HCT116 (cell line): ENCODE measurements around the gene R3HDM4. TPM values are rescaled to one million over a fixed set of nuclear protein-coding genes. Genes with fewer than 3 reads are reported as not detected.

Experiments used
- ATAC-seq: fragments of 200-7000 bp; cut with Tn5 transposase; 2 replicates; pipeline ENCODE4 v1.9.1; 2020; ENCODE audit warnings: mild to moderate bottlenecking, moderate library complexity
- BruUV-seq: library from RNA; stranded (reverse); fragments of 400-500 nt; replicated peaks from 2 replicates; lab custom pipeline; 2021; lab: Mats Ljungman, UMichigan
- CTCF ChIA-PET: fragments of 300-600 bp; sonication (Branson Sonifier 250); formaldehyde crosslinking; loops from one replicate; lab custom pipeline; 2021; ENCODE audit warnings: antibody characterized with exemption; lab: Charles Lee
- POLR2A ChIA-PET: fragments of 300-600, 350-600 bp; sonication (Branson Sonifier 250); formaldehyde crosslinking; loops from one replicate; lab custom pipeline; 2021; ENCODE audit warnings: antibody characterized with exemption; lab: Charles Lee
- RAD21 ChIA-PET, 2 experiments: fragments of 300-600 bp; sonication (Branson Sonifier 250); formaldehyde crosslinking; loops; one replicate each; lab custom pipeline; 2023; ENCODE audit warnings: low total read pairs in 2 of 2; ENCODE audit not compliant: uncharacterized antibody in 2 of 2, unreplicated experiment in 2 of 2, low non-redundant PET in 1 of 2; lab: Charles Lee
- DNase-seq: peaks from one replicate; pipeline ENCODE4 v3.0.0-alpha.2; 2010; ENCODE audit warnings: low read depth, low spot score
- H2AFZ ChIP-seq: fragments of 200-600 bp; shearing (Covaris generic), sonication (generic); 2 replicates; pipeline ENCODE4 v1.6.1; 2017; ENCODE audit warnings: low read depth, mixed run types, mixed read lengths, antibody characterized with exemption, low read length; ENCODE audit not compliant: poor library complexity, severe bottlenecking
- H3K27ac ChIP-seq: 2 replicates; pipeline ENCODE4 v1.5.1; 2012; ENCODE audit warnings: low read depth, low read length
- H3K27me3 ChIP-seq: fragments of 200-600 bp; sonication (generic); 2 replicates; pipeline ENCODE4 v1.6.1; 2016; ENCODE audit warnings: mixed run types, low read length, mixed read lengths; ENCODE audit not compliant: insufficient read depth
- H3K36me3 ChIP-seq, 2 experiments: fragments of 200-500 bp in 1 of 2; fragments of 200-600 bp in 1 of 2; sonication (Bioruptor generic) in 1 of 2; sonication (generic) in 1 of 2; 2 replicates each; pipeline versions ENCODE4 v1.5.1 to v1.6.1; 2014 to 2016; ENCODE audit warnings: low read length in 2 of 2, inconsistent platforms in 1 of 2, mixed read lengths in 1 of 2, mixed run types in 1 of 2; ENCODE audit not compliant: insufficient read depth in 2 of 2, control insufficient read depth in 1 of 2
- H3K4me1 ChIP-seq, 2 experiments: fragments of 200-600 bp in 1 of 2; sonication (generic) in 1 of 2; 2 replicates each; pipeline versions ENCODE4 v1.5.1 to v1.6.1; 2012 to 2017; ENCODE audit warnings: low read length in 2 of 2, inconsistent platforms in 1 of 2, mild to moderate bottlenecking in 1 of 2, mixed read lengths in 1 of 2, mixed run types in 1 of 2, moderate library complexity in 1 of 2; ENCODE audit not compliant: insufficient read depth in 2 of 2, control insufficient read depth in 1 of 2
- H3K4me2 ChIP-seq: fragments of 200-600 bp; sonication (generic); 2 replicates; pipeline ENCODE4 v1.6.1; 2017; ENCODE audit warnings: mixed run types, low read length, mixed read lengths
- H3K4me3 ChIP-seq, 2 experiments: fragments of 200-600 bp in 1 of 2; sonication (generic) in 1 of 2; replicated peaks in 1 of 2; 2 replicates each; pipeline ENCODE4 v1.5.1; 2011 to 2016; ENCODE audit warnings: low read length in 2 of 2, control low read depth in 1 of 2, low read depth in 1 of 2, mild to moderate bottlenecking in 1 of 2, mixed read lengths in 1 of 2, mixed run types in 1 of 2
- H3K79me2 ChIP-seq: fragments of 200-600 bp; sonication (generic); 2 replicates; pipeline ENCODE4 v1.6.1; 2017; ENCODE audit warnings: mild to moderate bottlenecking, mixed run types, low read length, moderate library complexity, mixed read lengths; ENCODE audit not compliant: insufficient read depth
- H3K9ac ChIP-seq: fragments of 200-600 bp; sonication (generic); 2 replicates; pipeline ENCODE4 v1.6.1; 2016; ENCODE audit warnings: low read length, mixed read lengths
- H3K9me2 ChIP-seq: fragments of 200-600 bp; sonication (generic), shearing (Covaris generic); 2 replicates; pipeline ENCODE4 v1.6.1; 2017; ENCODE audit warnings: mixed run types, mild to moderate bottlenecking, moderate library complexity; ENCODE audit not compliant: insufficient read depth
- H3K9me3 ChIP-seq, 2 experiments: fragments of 200-500 bp in 1 of 2; fragments of 200-600 bp in 1 of 2; sonication (Bioruptor generic) in 1 of 2; sonication (generic) in 1 of 2; 2 replicates each; pipeline ENCODE4 v1.6.1; 2014 to 2017; ENCODE audit warnings: low read length in 2 of 2, mixed read lengths in 2 of 2, inconsistent platforms in 1 of 2, low read depth in 1 of 2, mild to moderate bottlenecking in 1 of 2, mixed run types in 1 of 2, moderate library complexity in 1 of 2; ENCODE audit not compliant: control insufficient read depth in 1 of 2, insufficient read depth in 1 of 2
- H4K20me1 ChIP-seq: fragments of 200-600 bp; sonication (generic), shearing (Covaris generic); 2 replicates; pipeline ENCODE4 v1.6.1; 2017; ENCODE audit warnings: mixed run types, mild to moderate bottlenecking, moderate library complexity; ENCODE audit not compliant: insufficient read depth
- CBX3 ChIP-seq: IDR thresholded peaks from 2 replicates; pipeline ENCODE4 v1.6.1; 2012; ENCODE audit warnings: low read depth
- CEBPB ChIP-seq: IDR thresholded peaks from 2 replicates; pipeline ENCODE4 v1.6.1; 2012; ENCODE audit warnings: low read depth
- ELF1 ChIP-seq: IDR thresholded peaks from 2 replicates; pipeline ENCODE4 v1.6.1; 2012; ENCODE audit warnings: low read depth, borderline replicate concordance
- EZH2phosphoT487 ChIP-seq: fragments of 200-600 bp; IDR thresholded peaks from 2 replicates; pipeline ENCODE4 v1.6.1; 2018; ENCODE audit warnings: antibody characterized with exemption, borderline replicate concordance
- FOSL1 ChIP-seq: IDR thresholded peaks from 2 replicates; pipeline ENCODE4 v1.6.1; 2012; ENCODE audit warnings: low read depth
- JUND ChIP-seq: IDR thresholded peaks from 2 replicates; pipeline ENCODE4 v1.6.1; 2012
- POLR2A ChIP-seq: IDR thresholded peaks from 2 replicates; pipeline ENCODE4 v1.7.0; 2011; ENCODE audit warnings: borderline replicate concordance; ENCODE audit not compliant: insufficient read depth, insufficient read length; ENCODE audit errors: extremely low read depth
- POLR2AphosphoS5 ChIP-seq: IDR thresholded peaks from 2 replicates; pipeline ENCODE4 v1.6.1; 2011; ENCODE audit warnings: mild to moderate bottlenecking, low read depth, low read length, moderate library complexity
- SIN3A ChIP-seq: IDR thresholded peaks from 2 replicates; pipeline ENCODE4 v1.6.1; 2012; ENCODE audit warnings: low read depth
- SP1 ChIP-seq: IDR thresholded peaks from 2 replicates; pipeline ENCODE4 v1.6.1; 2012; ENCODE audit warnings: low read depth
- SRF ChIP-seq: IDR thresholded peaks from 2 replicates; pipeline ENCODE4 v1.6.1; 2012; ENCODE audit warnings: low read depth
- TCF7L2 ChIP-seq: IDR thresholded peaks from 2 replicates; pipeline ENCODE4 v1.7.0; 2011; ENCODE audit warnings: borderline replicate concordance, inconsistent platforms; ENCODE audit not compliant: insufficient read depth, insufficient read length; ENCODE audit errors: extremely low read depth
- ZFX ChIP-seq: fragments of 450-650 bp; IDR thresholded peaks from 2 replicates; pipeline ENCODE4 v1.6.1; 2017
- ZNF274 ChIP-seq: fragments of 200-500 bp; sonication (Bioruptor generic); IDR thresholded peaks from 2 replicates; pipeline ENCODE4 v1.6.1; 2014; ENCODE audit warnings: mild to moderate bottlenecking, low read depth, low read length, inconsistent platforms
- intact Hi-C: fragments of 100-400 bp; cut with micrococcal nuclease; formaldehyde crosslinking; loops from 2 replicates; pipeline ENCODE4 v1.10.0; 2022
- total RNA-seq: library from RNA; stranded (reverse); gene quantifications from one replicate; pipeline ENCODE4 v1.2.1, GENCODE V29; 2021; ENCODE audit not compliant: unreplicated experiment
- TF ChIP-seq, protein P1 (sequence below): IDR thresholded peaks from 2 replicates; pipeline ENCODE4 v1.6.1; 2011; ENCODE audit warnings: mild to moderate bottlenecking, low read length, moderate library complexity; ENCODE audit not compliant: insufficient replicate concordance; ENCODE audit errors: extremely low read depth
- TF ChIP-seq, protein P2 (sequence below): IDR thresholded peaks from 2 replicates; pipeline ENCODE4 v1.6.1; 2012; ENCODE audit warnings: low read depth
- TF ChIP-seq, protein P3 (sequence below): IDR thresholded peaks from 2 replicates; pipeline ENCODE4 v1.6.1; 2012
- TF ChIP-seq, protein P4 (sequence below): IDR thresholded peaks from 2 replicates; pipeline ENCODE4 v1.6.1; 2012
- TF ChIP-seq, protein P5 (sequence below), 3 experiments: fragments of 200-600 bp in 1 of 3; sonication (generic) in 1 of 3; IDR thresholded peaks in 2 of 3; conservative IDR thresholded peaks in 1 of 3; 2 replicates each; pipeline ENCODE4 v1.5.1; 2012 to 2017; ENCODE audit warnings: low read depth in 2 of 3, low read length in 2 of 3, antibody characterized with exemption in 1 of 3, borderline replicate concordance in 1 of 3, control low read depth in 1 of 3, mild to moderate bottlenecking in 1 of 3, mixed read lengths in 1 of 3, mixed run types in 1 of 3, moderate library complexity in 1 of 3; ENCODE audit not compliant: insufficient read depth in 1 of 3

R3HDM4 gene
- total RNA-seq, 1 experiment from 2014 or later, result 92.3 TPM

DNA sequence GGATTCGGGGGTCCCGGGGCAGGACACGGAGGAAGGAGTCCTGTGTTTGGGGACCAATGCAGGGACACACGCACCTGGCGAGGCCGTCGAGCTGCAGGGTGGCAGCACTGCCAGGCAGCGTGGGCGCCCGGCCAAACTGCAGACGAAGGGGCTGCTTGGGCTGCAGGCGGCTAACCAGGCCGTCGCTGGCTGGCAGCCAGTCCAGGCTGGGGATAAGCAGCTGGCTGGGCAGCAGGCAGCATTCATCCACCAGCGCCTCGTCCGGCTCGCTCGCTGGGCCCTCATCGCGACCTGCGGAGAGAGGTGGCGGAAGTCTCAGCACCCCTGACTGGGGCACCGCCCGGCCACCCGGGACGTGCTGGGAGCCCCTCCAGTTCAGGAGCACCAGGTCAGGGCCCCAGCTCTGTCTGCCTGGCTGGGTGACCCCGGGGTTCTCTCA lies 42.0 kb downstream of the R3HDM4 start:
- ChIA-PET POLR2A (no interaction called here), RAD21 (no interaction called here), CTCF (no interaction called here)
- Histone ChIP-seq H3K9me3 (no peaks in the 10 kb centered on the region), H3K4me2 (no peak overlapping the region), H2AFZ (no peak overlapping the region), H3K36me3 (peaks cover 5 to 15% of the 10 kb centered on the region in 2 experiments; a peak in 2 of 4 replicates), H3K4me1 (peaks cover 19 to 36% of the 10 kb centered on the region in 2 experiments), H3K9ac (no peak overlapping the region), H3K9me2 (no peaks in the 10 kb centered on the region), H4K20me1 (no peaks in the 10 kb centered on the region), H3K4me3 (no peak overlapping the region), H3K27ac (no peak overlapping the region), H3K79me2 (no peaks in the 10 kb centered on the region), H3K27me3 (no peaks in the 10 kb centered on the region)
- intact Hi-C loops, result no loop called here
- ATAC-seq (no peak), DNase-seq (no peak)
- TF ChIP-seq CEBPB (no peak), EZH2phosphoT487 (no peak), SP1 (no peak), POLR2A (no peak), ZFX (no peak), SRF (no peak), ZNF274 (no peak), TCF7L2 (no peak), FOSL1 (no peak), CBX3 (no peak), ELF1 (no peak), SIN3A (no peak), JUND (no peak), POLR2AphosphoS5 (no peak; the same call in 1 of the 2 replicates)
- TF ChIP-seq, protein P1, sequence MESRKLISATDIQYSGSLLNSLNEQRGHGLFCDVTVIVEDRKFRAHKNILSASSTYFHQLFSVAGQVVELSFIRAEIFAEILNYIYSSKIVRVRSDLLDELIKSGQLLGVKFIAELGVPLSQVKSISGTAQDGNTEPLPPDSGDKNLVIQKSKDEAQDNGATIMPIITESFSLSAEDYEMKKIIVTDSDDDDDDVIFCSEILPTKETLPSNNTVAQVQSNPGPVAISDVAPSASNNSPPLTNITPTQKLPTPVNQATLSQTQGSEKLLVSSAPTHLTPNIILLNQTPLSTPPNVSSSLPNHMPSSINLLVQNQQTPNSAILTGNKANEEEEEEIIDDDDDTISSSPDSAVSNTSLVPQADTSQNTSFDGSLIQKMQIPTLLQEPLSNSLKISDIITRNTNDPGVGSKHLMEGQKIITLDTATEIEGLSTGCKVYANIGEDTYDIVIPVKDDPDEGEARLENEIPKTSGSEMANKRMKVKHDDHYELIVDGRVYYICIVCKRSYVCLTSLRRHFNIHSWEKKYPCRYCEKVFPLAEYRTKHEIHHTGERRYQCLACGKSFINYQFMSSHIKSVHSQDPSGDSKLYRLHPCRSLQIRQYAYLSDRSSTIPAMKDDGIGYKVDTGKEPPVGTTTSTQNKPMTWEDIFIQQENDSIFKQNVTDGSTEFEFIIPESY, result no peak
- TF ChIP-seq, protein P2, sequence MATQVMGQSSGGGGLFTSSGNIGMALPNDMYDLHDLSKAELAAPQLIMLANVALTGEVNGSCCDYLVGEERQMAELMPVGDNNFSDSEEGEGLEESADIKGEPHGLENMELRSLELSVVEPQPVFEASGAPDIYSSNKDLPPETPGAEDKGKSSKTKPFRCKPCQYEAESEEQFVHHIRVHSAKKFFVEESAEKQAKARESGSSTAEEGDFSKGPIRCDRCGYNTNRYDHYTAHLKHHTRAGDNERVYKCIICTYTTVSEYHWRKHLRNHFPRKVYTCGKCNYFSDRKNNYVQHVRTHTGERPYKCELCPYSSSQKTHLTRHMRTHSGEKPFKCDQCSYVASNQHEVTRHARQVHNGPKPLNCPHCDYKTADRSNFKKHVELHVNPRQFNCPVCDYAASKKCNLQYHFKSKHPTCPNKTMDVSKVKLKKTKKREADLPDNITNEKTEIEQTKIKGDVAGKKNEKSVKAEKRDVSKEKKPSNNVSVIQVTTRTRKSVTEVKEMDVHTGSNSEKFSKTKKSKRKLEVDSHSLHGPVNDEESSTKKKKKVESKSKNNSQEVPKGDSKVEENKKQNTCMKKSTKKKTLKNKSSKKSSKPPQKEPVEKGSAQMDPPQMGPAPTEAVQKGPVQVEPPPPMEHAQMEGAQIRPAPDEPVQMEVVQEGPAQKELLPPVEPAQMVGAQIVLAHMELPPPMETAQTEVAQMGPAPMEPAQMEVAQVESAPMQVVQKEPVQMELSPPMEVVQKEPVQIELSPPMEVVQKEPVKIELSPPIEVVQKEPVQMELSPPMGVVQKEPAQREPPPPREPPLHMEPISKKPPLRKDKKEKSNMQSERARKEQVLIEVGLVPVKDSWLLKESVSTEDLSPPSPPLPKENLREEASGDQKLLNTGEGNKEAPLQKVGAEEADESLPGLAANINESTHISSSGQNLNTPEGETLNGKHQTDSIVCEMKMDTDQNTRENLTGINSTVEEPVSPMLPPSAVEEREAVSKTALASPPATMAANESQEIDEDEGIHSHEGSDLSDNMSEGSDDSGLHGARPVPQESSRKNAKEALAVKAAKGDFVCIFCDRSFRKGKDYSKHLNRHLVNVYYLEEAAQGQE, result no peak
- TF ChIP-seq, protein P3, sequence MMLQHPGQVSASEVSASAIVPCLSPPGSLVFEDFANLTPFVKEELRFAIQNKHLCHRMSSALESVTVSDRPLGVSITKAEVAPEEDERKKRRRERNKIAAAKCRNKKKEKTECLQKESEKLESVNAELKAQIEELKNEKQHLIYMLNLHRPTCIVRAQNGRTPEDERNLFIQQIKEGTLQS, result no peak
- TF ChIP-seq, protein P4, sequence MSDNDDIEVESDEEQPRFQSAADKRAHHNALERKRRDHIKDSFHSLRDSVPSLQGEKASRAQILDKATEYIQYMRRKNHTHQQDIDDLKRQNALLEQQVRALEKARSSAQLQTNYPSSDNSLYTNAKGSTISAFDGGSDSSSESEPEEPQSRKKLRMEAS, result no peak
- TF ChIP-seq, protein P5, sequence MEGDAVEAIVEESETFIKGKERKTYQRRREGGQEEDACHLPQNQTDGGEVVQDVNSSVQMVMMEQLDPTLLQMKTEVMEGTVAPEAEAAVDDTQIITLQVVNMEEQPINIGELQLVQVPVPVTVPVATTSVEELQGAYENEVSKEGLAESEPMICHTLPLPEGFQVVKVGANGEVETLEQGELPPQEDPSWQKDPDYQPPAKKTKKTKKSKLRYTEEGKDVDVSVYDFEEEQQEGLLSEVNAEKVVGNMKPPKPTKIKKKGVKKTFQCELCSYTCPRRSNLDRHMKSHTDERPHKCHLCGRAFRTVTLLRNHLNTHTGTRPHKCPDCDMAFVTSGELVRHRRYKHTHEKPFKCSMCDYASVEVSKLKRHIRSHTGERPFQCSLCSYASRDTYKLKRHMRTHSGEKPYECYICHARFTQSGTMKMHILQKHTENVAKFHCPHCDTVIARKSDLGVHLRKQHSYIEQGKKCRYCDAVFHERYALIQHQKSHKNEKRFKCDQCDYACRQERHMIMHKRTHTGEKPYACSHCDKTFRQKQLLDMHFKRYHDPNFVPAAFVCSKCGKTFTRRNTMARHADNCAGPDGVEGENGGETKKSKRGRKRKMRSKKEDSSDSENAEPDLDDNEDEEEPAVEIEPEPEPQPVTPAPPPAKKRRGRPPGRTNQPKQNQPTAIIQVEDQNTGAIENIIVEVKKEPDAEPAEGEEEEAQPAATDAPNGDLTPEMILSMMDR (IDR thresholded peaks at IDR 0.05 in 2 of 3, conservative IDR thresholded peaks at IDR 0.05 in 1 of 3; ENCODE audit: borderline replicate concordance in 1 of 3, insufficient read depth in 1 of 3, low read depth in 2 of 3, low read length in 2 of 3), result no peak
- TF ChIP-seq, all 23 proteins: peak for 0
- no TSS peak for BruUV-seq
